GM18951 (cell line): ENCODE measurements around the gene LDB2.

Experiments
- POLR2A ChIP-seq: IDR thresholded peaks from 4 replicates; pipeline ENCODE4 v1.6.1; 2011; ENCODE audit warnings: mild to moderate bottlenecking; ENCODE audit not compliant: insufficient read length, insufficient read depth; ENCODE audit errors: extremely low read depth
- in situ Hi-C: fragments of 300-500 bp; cut with MboI; formaldehyde crosslinking; loops from one replicate; pipeline ENCODE4 v1.12.0; 2022; ENCODE audit warnings: low sequenced_read_pairs, mixed read lengths, inconsistent platforms; ENCODE audit not compliant: unreplicated experiment

Gene LDB2

GRCh38 chr4:16794816-16795445 is 103.5 kb downstream of the LDB2 start:
- in situ Hi-C loops, result no loop called here
- no peak for TF ChIP-seq POLR2A

DNA sequence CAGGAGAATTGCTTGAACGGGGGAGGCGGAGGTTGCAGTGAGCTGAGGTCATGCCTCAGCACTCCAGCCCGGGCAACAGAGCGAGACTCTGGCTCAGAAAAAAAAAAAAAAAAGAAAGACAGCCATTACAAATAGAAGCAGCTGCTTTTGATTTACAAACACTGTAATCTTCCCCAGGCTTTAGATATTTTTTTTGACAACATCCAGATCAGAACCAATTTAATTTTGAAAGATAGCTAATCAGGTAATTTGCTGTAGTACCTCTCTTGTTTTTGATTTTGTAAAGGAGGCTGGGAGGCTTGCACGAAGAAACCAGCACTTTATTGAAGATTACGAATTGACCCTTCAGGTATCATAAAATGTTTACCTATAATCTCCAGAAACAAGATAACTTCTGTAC is 107.0 kb downstream of the LDB2 start:
- no peak for TF ChIP-seq POLR2A
- in situ Hi-C loops, result no loop called here

DNA sequence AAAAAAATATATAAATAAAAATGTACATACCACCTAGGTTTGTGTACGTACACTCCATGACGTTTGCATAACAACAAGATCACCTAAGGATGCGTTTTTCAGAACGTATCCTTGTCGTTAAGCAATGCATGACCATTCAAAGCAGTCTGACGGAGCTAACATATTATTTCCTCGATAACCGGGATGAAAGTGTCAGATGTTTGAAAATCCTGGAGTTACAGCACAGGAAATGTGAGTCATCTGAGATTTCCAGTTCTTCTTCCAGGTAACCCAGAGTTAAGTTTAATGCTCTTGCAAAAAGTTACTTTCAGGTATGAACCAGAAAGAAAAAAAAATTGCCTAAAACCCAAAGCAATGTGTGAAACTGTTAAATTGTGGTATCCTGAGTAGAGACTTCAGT is 107.9 kb downstream of the LDB2 start:
- in situ Hi-C loops, result no loop called here
- no peak for TF ChIP-seq POLR2A

- no peak for TF ChIP-seq POLR2A
- in situ Hi-C loops, result no loop called here
These were observed 109.6 kb downstream of the LDB2 start for GRCh38 chr4:16788868-16789267.

DNA sequence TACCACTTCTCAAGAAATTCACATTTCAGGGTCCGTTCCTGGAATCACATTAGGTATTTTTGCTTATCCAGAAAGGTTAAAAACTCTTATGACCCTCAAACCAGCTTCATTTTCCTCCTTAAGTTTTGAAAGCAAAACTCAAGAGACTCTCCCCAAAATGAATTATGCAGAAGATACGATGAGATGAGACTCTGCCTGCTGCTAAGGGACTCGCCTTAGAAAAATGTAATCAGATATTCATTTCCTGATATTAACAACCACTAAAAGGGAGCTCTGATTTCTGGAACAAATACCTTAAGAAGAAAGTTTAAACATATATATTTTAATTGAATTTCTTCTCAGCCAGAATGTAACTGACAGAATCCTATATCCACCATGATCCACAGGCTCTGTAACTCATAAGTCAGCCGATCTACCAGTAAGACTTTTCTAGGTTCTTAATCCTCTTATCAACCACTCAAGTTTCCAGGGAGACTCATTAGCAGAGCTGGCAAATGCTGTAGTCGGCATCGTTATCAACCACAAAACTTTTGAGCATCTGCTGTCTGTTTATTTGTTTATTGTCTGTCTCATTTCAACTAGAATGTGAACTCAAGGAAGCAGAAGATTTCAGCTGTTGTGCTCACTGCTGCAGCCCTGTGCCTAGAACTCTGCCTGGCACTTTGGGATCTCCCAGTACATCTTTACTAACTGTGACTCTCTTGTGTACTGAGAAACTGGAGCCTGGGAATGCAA is 112.5 kb downstream of the LDB2 start:
- in situ Hi-C loops, result no loop called here
- TF ChIP-seq POLR2A, result no peak

- no peak for TF ChIP-seq POLR2A
- in situ Hi-C loops, result no loop called here
These were observed 115.3 kb downstream of the LDB2 start for GRCh38 chr4:16783119-16783518.

GRCh38 chr4:16779028-16779675 is 119.3 kb downstream of the LDB2 start:
- TF ChIP-seq POLR2A, result no peak
- in situ Hi-C loops, result no loop called here

GRCh38 chr4:16777726-16778125 is 120.7 kb downstream of the LDB2 start:
- in situ Hi-C loops, result no loop called here
- TF ChIP-seq POLR2A, result no peak

- in situ Hi-C loops, result no loop called here
- no peak for TF ChIP-seq POLR2A
These were observed 122.9 kb downstream of the LDB2 start for GRCh38 chr4:16775411-16776154.

GRCh38 chr4:16772366-16772850 is 126.0 kb downstream of the LDB2 start:
- in situ Hi-C loops, result no loop called here
- TF ChIP-seq POLR2A, result no peak

DNA sequence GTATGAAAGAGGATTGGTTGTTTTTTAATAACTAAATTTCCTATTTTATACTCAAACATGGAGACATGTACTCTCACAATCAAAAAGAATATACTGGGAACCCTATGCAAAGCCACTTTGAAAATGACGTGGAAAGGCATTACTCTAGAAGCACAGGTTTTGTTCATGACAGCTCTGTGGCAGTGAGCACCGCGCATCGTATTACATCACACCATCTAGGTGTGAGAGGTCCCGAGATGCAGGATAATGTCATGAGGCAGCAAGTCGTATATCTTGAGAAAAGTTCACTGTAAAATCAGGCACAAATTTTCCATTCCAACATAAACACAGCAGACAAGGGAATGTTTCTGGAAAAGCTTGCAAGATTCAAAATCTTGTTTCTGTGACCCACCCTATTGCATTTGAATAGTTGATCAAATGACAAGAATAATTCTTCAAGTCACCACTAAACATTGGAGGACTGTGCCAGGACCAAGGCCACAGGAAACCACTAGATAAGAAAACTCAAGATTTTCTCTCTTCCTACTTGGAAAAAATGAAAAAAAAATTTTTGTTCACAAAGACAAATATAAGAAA is 127.6 kb downstream of the LDB2 start:
- TF ChIP-seq POLR2A, result no peak
- in situ Hi-C loops, result no loop called here

DNA sequence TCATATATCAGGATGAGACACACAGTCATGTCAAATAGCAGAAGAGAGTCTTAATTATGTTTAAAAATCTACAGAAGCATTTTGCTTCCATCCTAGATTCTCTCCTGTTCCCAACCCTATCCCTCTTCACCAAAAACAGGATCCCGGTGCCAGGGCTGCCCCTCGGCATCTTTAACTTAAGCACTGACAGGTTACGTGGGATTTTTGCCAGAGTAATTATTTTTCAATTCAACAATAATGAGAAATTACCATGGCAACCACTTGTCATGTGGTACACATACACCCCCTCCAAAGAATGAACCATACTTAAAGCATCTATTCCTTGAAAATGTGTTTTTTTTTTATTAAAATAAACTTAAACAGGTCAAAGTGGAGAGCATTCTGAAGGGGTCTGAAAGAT is 130.6 kb downstream of the LDB2 start:
- in situ Hi-C loops, result no loop called here
- TF ChIP-seq POLR2A, result no peak

- in situ Hi-C loops, result no loop called here
- no peak for TF ChIP-seq POLR2A
These were observed 131.2 kb downstream of the LDB2 start for GRCh38 chr4:16767251-16767650.

- TF ChIP-seq POLR2A, result no peak
- in situ Hi-C loops, result no loop called here
These were observed 132.9 kb downstream of the LDB2 start for GRCh38 chr4:16765546-16765945.
